ENCODE data around the gene EDAR. TPM values are rescaled to one million over a fixed set of nuclear protein-coding genes. Genes with fewer than 3 reads are reported as not detected.

EDAR gene
- polyA plus RNA-seq, 1 donor (not counting 4 experiments of a cell fraction or from before 2014, with no cell fraction given), result 0.21 TPM

GRCh38 chr2:108958002-108958401 is 31.0 kb downstream of the EDAR start:
- H3K27me3 ChIP-seq (ENCODE audit: control insufficient read depth, extremely low read depth, insufficient read depth, low read length), result no peaks in the 10 kb centered on the region
- H3K4me1 ChIP-seq (ENCODE audit: control insufficient read depth, extremely low read depth, insufficient read depth, low read length), result peaks cover 30% of the 10 kb centered on the region
- no peaks in the 10 kb centered on the region for H3K36me3 ChIP-seq (ENCODE audit: control insufficient read depth in 2 of 2, extremely low read depth in 1 of 2, insufficient read depth in 2 of 2, low read length in 2 of 2)
- H3K4me2 ChIP-seq (ENCODE audit: control insufficient read depth, extremely low read depth, insufficient read depth, low read depth, low read length), result peak overlapping the region; percentile 65
- dilution Hi-C loops (cut with MboI; ENCODE audit: extremely low pct_ligation_motif_present, low sequenced_read_pairs), result no loop called here
- no peaks in the 10 kb centered on the region for H3K79me2 ChIP-seq (ENCODE audit: control insufficient read depth, insufficient read depth, low read length)
- DNase-seq (ENCODE audit: low read depth, low spot score) (peak; percentile 41), FAIRE-seq (peak; percentile 79)
- no peak overlapping the region for H3K9ac ChIP-seq (ENCODE audit: control insufficient read depth, extremely low read depth, insufficient read depth, low read length)
- H4K20me1 ChIP-seq (ENCODE audit: control insufficient read depth, extremely low read depth, insufficient read depth, low read length), result no peaks in the 10 kb centered on the region
- H3K4me3 ChIP-seq (ENCODE audit: control insufficient read depth in 2 of 3, extremely low read depth in 1 of 3, insufficient read depth in 2 of 3, low read depth in 1 of 3, low read length in 3 of 3), result peak overlapping the region in 1 of 3 experiments; percentile 23
- H3K9me1 ChIP-seq (ENCODE audit: control insufficient read depth, extremely low read depth, insufficient read depth, low read length), result no peaks in the 10 kb centered on the region
- peak overlapping the region; percentile 13 for H3K27ac ChIP-seq (ENCODE audit: control insufficient read depth, insufficient read depth, low read length)
- TF ChIP-seq EZH2 (IDR thresholded peaks at IDR 0.05; ENCODE audit: low read length), result no peak
- TF ChIP-seq, protein P1, sequence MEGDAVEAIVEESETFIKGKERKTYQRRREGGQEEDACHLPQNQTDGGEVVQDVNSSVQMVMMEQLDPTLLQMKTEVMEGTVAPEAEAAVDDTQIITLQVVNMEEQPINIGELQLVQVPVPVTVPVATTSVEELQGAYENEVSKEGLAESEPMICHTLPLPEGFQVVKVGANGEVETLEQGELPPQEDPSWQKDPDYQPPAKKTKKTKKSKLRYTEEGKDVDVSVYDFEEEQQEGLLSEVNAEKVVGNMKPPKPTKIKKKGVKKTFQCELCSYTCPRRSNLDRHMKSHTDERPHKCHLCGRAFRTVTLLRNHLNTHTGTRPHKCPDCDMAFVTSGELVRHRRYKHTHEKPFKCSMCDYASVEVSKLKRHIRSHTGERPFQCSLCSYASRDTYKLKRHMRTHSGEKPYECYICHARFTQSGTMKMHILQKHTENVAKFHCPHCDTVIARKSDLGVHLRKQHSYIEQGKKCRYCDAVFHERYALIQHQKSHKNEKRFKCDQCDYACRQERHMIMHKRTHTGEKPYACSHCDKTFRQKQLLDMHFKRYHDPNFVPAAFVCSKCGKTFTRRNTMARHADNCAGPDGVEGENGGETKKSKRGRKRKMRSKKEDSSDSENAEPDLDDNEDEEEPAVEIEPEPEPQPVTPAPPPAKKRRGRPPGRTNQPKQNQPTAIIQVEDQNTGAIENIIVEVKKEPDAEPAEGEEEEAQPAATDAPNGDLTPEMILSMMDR (optimal IDR thresholded peaks at IDR 0.05 in 1 of 3, IDR thresholded peaks at IDR 0.05 in 1 of 3, conservative IDR thresholded peaks at IDR 0.05 in 1 of 3; ENCODE audit: extremely low read depth in 1 of 3, insufficient read depth in 2 of 3, low read length in 3 of 3), result no peak
- H3K9me3 ChIP-seq (ENCODE audit: control insufficient read depth, low read depth, low read length), result no peaks in the 10 kb centered on the region
- H2AFZ ChIP-seq (ENCODE audit: control insufficient read depth, low read length), result no peak overlapping the region

DNA sequence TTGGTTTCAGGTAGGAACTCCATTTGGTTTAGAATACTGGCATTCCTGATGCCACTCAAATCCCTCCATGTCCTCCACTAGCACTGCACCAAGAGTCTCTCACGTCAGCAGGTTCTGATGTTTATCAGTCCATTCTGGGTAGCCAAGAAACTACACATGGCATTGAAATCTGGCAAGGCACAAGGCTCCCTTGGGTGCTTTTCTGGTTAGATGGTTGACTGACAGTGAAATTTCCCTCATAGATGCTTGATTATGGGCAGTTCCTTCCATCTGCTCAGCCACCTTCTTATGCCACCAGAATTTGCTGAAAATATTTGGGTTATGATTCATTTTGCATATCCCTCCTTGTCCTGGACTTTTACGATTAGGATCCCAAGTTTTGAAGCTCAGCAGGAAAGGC is 32.6 kb downstream of the EDAR start:
- no peaks in the 10 kb centered on the region for H3K9me1 ChIP-seq (ENCODE audit: control insufficient read depth, extremely low read depth, insufficient read depth, low read length)
- H3K4me3 ChIP-seq (ENCODE audit: control insufficient read depth in 2 of 3, extremely low read depth in 1 of 3, insufficient read depth in 2 of 3, low read depth in 1 of 3, low read length in 3 of 3), result no peak overlapping the region
- H3K4me1 ChIP-seq (ENCODE audit: control insufficient read depth, extremely low read depth, insufficient read depth, low read length), result peaks cover 30% of the 10 kb centered on the region
- DNase-seq (ENCODE audit: low read depth, low spot score) (no peak), FAIRE-seq (peak; percentile 29)
- no peaks in the 10 kb centered on the region for H3K36me3 ChIP-seq (ENCODE audit: control insufficient read depth in 2 of 2, extremely low read depth in 1 of 2, insufficient read depth in 2 of 2, low read length in 2 of 2)
- H3K9me3 ChIP-seq (ENCODE audit: control insufficient read depth, low read depth, low read length), result no peaks in the 10 kb centered on the region
- no peaks in the 10 kb centered on the region for H3K27me3 ChIP-seq (ENCODE audit: control insufficient read depth, extremely low read depth, insufficient read depth, low read length)
- H3K79me2 ChIP-seq (ENCODE audit: control insufficient read depth, insufficient read depth, low read length), result no peaks in the 10 kb centered on the region
- H4K20me1 ChIP-seq (ENCODE audit: control insufficient read depth, extremely low read depth, insufficient read depth, low read length), result no peaks in the 10 kb centered on the region
- no peak overlapping the region for H2AFZ ChIP-seq (ENCODE audit: control insufficient read depth, low read length)
- H3K27ac ChIP-seq (ENCODE audit: control insufficient read depth, insufficient read depth, low read length), result no peak overlapping the region
- dilution Hi-C loops (cut with MboI; ENCODE audit: extremely low pct_ligation_motif_present, low sequenced_read_pairs), result no loop called here
- no peak overlapping the region for H3K9ac ChIP-seq (ENCODE audit: control insufficient read depth, extremely low read depth, insufficient read depth, low read length)
- no peak overlapping the region for H3K4me2 ChIP-seq (ENCODE audit: control insufficient read depth, extremely low read depth, insufficient read depth, low read depth, low read length)
- TF ChIP-seq, protein P1 (optimal IDR thresholded peaks at IDR 0.05 in 1 of 3, IDR thresholded peaks at IDR 0.05 in 1 of 3, conservative IDR thresholded peaks at IDR 0.05 in 1 of 3; ENCODE audit: extremely low read depth in 1 of 3, insufficient read depth in 2 of 3, low read length in 3 of 3), result no peak
